ENCODE measurements around the gene PLA2G2C. TPM values are rescaled to one million over a fixed set of nuclear protein-coding genes. Genes with fewer than 3 reads are reported as not detected.
A peak's percentile ranks its signal among the peaks of the same experiment; 100 is the strongest.

PLA2G2C gene
- total and polyA plus RNA-seq, 8 donors: 0.43 to 1.3 (median 0.73) TPM; not detected in 5

- TF ChIP-seq EP300 (IDR thresholded peaks at IDR 0.05): no peak
- no peak for TF ChIP-seq POLR2A (IDR thresholded peaks at IDR 0.05)
- no peak for TF ChIP-seq POLR2AphosphoS5 (IDR thresholded peaks at IDR 0.05)
- TF ChIP-seq CTCF (IDR thresholded peaks at IDR 0.05): no peak
- DNase-seq: no peak
- H3K4me1 ChIP-seq: no peaks in the 10 kb centered on the region
- WGBS, 5 donors: 75 to 93% (median 83%) methylated on average over 2 of the region's 2 CpGs
- H3K36me3 ChIP-seq: no peaks in the 10 kb centered on the region
- H3K4me3 ChIP-seq: no peak overlapping the region
- H3K9me3 ChIP-seq: no peaks in the 10 kb centered on the region
- H3K27me3 ChIP-seq: peaks cover 0 to 37% (median 0%) of the 10 kb centered on the region in 3 donors
- intact Hi-C loops (cut with DNase I; ENCODE audit: low total_unique reads): no loop called here
- no peak overlapping the region for H3K27ac ChIP-seq
Measured at GRCh38 chr1:20200966-20201365, 14.6 kb upstream of the PLA2G2C start.

- Histone ChIP-seq H3K27ac (no peak overlapping the region), H3K9me3 (no peaks in the 10 kb centered on the region), H3K27me3 (peaks cover 0 to 38% (median 0%) of the 10 kb centered on the region in 3 donors), H3K36me3 (no peaks in the 10 kb centered on the region), H3K4me3 (no peak overlapping the region), H3K4me1 (peaks cover 0 to 5% (median 2%) of the 10 kb centered on the region in 4 donors)
- DNase-seq: peak in 1 of 2 donors; percentile 11
- no peak for TF ChIP-seq POLR2A (IDR thresholded peaks at IDR 0.05)
- no peak for TF ChIP-seq POLR2AphosphoS5 (IDR thresholded peaks at IDR 0.05)
- TF ChIP-seq EP300 (IDR thresholded peaks at IDR 0.05): no peak
- no peak for TF ChIP-seq CTCF (IDR thresholded peaks at IDR 0.05)
- 33 to 69% (median 46%) methylated on average over 2 of the region's 2 CpGs for WGBS, 5 donors
- intact Hi-C loops (cut with DNase I; ENCODE audit: low total_unique reads): no loop called here
Measured at GRCh38 chr1:20199840-20200239, 13.5 kb upstream of the PLA2G2C start.

GRCh38 chr1:20199403-20199802 lies 13.1 kb upstream of the PLA2G2C start:
- Histone ChIP-seq H3K4me1 (peaks cover 0 to 9% (median 4%) of the 10 kb centered on the region in 4 donors), H3K36me3 (no peaks in the 10 kb centered on the region), H3K27ac (no peak overlapping the region), H3K4me3 (no peak overlapping the region), H3K27me3 (peaks cover 0 to 38% (median 0%) of the 10 kb centered on the region in 3 donors), H3K9me3 (no peaks in the 10 kb centered on the region)
- no peak for TF ChIP-seq POLR2AphosphoS5 (IDR thresholded peaks at IDR 0.05)
- TF ChIP-seq EP300 (IDR thresholded peaks at IDR 0.05): no peak
- no peak for TF ChIP-seq POLR2A (IDR thresholded peaks at IDR 0.05)
- no peak for TF ChIP-seq CTCF (IDR thresholded peaks at IDR 0.05)
- intact Hi-C loops (cut with DNase I; ENCODE audit: low total_unique reads): no loop called here
- peak in 1 of 2 donors; percentile 47 for DNase-seq
- 21 to 45% (median 34%) methylated on average over 3 of the region's 3 CpGs for WGBS, 5 donors

GRCh38 chr1:20198918-20199317 lies 12.6 kb upstream of the PLA2G2C start:
- TF ChIP-seq POLR2AphosphoS5 (IDR thresholded peaks at IDR 0.05): no peak
- no peak for TF ChIP-seq EP300 (IDR thresholded peaks at IDR 0.05)
- no peak for TF ChIP-seq POLR2A (IDR thresholded peaks at IDR 0.05)
- no peak for TF ChIP-seq CTCF (IDR thresholded peaks at IDR 0.05)
- Histone ChIP-seq H3K27ac (no peak overlapping the region), H3K27me3 (peaks cover 0 to 38% (median 0%) of the 10 kb centered on the region in 3 donors), H3K4me3 (no peak overlapping the region), H3K36me3 (no peaks in the 10 kb centered on the region), H3K4me1 (peaks cover 0 to 13% (median 5%) of the 10 kb centered on the region in 4 donors), H3K9me3 (no peaks in the 10 kb centered on the region)
- WGBS, 5 donors: 37 to 60% (median 55%) methylated on average over 7 of the region's 7 CpGs
- no peak for DNase-seq
- intact Hi-C loops (cut with DNase I; ENCODE audit: low total_unique reads): no loop called here
